GM19372 (cell line): Measurements from ENCODE around the gene WASHC3.

Experiments used
- ATAC-seq: cut with Tn5 transposase; IDR thresholded peaks from one replicate; pipeline ENCODE4 v1.9.1; 2021; ENCODE audit warnings: mild to moderate bottlenecking, low read depth, moderate library complexity; ENCODE audit not compliant: unreplicated experiment

Gene WASHC3

GRCh38 chr12:101982307-101982706 is 79.5 kb downstream of the WASHC3 start:
- ATAC-seq = no peak

DNA sequence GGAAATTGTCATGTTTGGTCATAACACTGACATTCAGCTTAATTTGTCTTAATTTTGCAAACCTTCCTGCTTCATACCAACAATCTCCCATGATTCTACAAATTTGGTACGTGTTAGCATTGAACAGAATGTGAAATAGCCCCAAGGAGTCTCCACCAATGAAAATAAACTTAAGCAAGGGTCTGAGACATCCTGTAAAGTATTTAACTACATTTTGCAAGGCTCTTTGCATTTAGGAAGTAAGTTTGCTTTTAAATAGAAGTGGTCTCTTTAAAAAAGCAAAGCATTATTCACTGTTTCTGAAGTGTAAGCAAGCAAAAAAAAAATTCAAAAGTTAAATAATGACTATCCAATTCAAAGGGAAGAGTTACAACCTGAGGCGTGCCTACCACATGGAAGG is 79.9 kb downstream of the WASHC3 start:
- no peak for ATAC-seq

DNA sequence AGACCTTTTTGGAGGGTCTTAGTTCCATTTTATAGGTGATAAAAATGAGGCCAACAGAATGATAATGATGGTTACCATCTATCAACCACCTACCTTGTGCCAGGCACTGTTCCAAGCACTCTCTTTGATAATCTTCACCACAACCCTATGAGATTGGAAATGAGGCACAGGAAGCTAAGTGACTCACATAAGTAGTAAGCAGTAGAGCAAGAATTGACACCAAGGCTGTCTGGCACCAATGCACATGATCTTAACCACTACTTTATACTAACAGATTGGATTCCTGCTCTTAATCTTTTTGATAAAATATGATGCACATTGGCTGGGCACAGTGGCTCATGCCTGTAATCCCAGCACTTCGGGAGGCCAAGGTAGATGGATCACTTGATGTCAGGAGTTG is 93.0 kb downstream of the WASHC3 start:
- ATAC-seq = no peak

GRCh38 chr12:101967506-101967905 is 94.3 kb downstream of the WASHC3 start:
- ATAC-seq = no peak

DNA sequence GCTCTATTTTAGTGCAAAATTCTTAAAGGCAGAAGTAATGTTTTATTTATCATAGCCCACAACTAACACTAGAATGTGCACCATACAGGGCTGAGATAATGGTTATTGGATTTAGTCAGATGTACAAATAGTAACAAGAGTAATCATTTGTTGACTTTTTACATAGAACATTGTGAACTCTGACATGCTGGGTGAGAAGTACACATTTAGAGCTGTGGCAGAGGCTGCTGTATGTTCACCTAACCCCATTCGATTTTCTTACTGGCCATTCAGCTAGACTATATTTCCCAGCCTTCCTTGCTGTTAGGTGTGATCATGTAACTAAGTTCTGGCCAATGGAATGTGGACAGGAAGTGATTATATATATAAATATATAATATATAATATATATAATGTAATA is 95.3 kb downstream of the WASHC3 start:
- ATAC-seq = no peak

- no peak for ATAC-seq
Measured at GRCh38 chr12:101963697-101964096, 98.1 kb downstream of the WASHC3 start.
